HepG2 (cell line): ENCODE data around the gene PARD3. TPM values are rescaled to one million over a fixed set of nuclear protein-coding genes. Genes with fewer than 3 reads are reported as not detected.

Source experiments
- AFF4 ChIP-seq: sonication (generic); formaldehyde crosslinking; IDR thresholded peaks from 2 replicates; pipeline ENCODE4 v1.4.0; 2020; ENCODE audit warnings: missing genetic modification reagents
- CHCHD3 ChIP-seq: sonication (generic); formaldehyde crosslinking; IDR thresholded peaks from 2 replicates; pipeline ENCODE4 v1.8.0; 2022; ENCODE audit warnings: mild to moderate bottlenecking, missing genetic modification reagents, moderate library complexity
- DBP ChIP-seq: sonication (generic); formaldehyde crosslinking; IDR thresholded peaks from 2 replicates; pipeline ENCODE4 v1.4.0; 2020; ENCODE audit warnings: missing genetic modification reagents; ENCODE audit errors: not compliant biosample characterization
- EP300 ChIP-seq, 3 experiments: sonication (generic) in 1 of 3; formaldehyde crosslinking in 1 of 3; IDR thresholded peaks; 2 replicates each; pipeline versions ENCODE4 v1.5.1 to v1.6.1; 2011 to 2020; ENCODE audit warnings: low read depth in 2 of 3, low read length in 2 of 3, borderline replicate concordance in 1 of 3, improper control_type of control experiment in 1 of 3, mild to moderate bottlenecking in 1 of 3, missing genetic modification reagents in 1 of 3, moderate library complexity in 1 of 3
- FOXA1 ChIP-seq, 2 experiments: fragments of 450-650 bp in 1 of 2; sonication (generic) in 1 of 2; formaldehyde crosslinking in 1 of 2; IDR thresholded peaks; 2 replicates each; pipeline versions ENCODE4 v1.4.0 to v1.6.1; 2016 to 2020; ENCODE audit warnings: missing genetic modification reagents in 1 of 2
- FOXC1 ChIP-seq: sonication (generic); formaldehyde crosslinking; IDR thresholded peaks from 2 replicates; pipeline ENCODE4 v1.8.0; 2022; ENCODE audit warnings: mild to moderate bottlenecking, missing genetic modification reagents, borderline replicate concordance
- MAF1 ChIP-seq: sonication (generic); formaldehyde crosslinking; IDR thresholded peaks from 2 replicates; pipeline ENCODE4 v1.5.0; 2020; ENCODE audit warnings: missing genetic modification reagents, borderline replicate concordance
- U2AF2 ChIP-seq: fragments of 200-400 bp; formaldehyde crosslinking; IDR thresholded peaks from 2 replicates; pipeline ENCODE4 v1.6.1; 2017; ENCODE audit warnings: low read depth, mild to moderate bottlenecking, low read length
- ZEB1 ChIP-seq: IDR thresholded peaks from 2 replicates; pipeline ENCODE4 v1.6.1; 2012; ENCODE audit warnings: mild to moderate bottlenecking, low read depth, inconsistent platforms; ENCODE audit not compliant: insufficient replicate concordance
- ZFP82 ChIP-seq: sonication (generic); formaldehyde crosslinking; IDR thresholded peaks from 2 replicates; pipeline ENCODE4 v1.5.1; 2020; ENCODE audit warnings: mild to moderate bottlenecking, missing genetic modification reagents, borderline replicate concordance
- ZNF33B ChIP-seq: sonication (generic); formaldehyde crosslinking; IDR thresholded peaks from 2 replicates; pipeline ENCODE4 v1.5.1; 2020; ENCODE audit warnings: mild to moderate bottlenecking, missing genetic modification reagents
- ZNF407 ChIP-seq: sonication (generic); formaldehyde crosslinking; IDR thresholded peaks from one replicate; pipeline ENCODE4 v1.5.1; 2020; ENCODE audit warnings: mild to moderate bottlenecking, missing genetic modification reagents; ENCODE audit errors: not compliant biosample characterization
- ZNF432 ChIP-seq: sonication (generic); formaldehyde crosslinking; IDR thresholded peaks from 2 replicates; pipeline ENCODE4 v1.5.0; 2020; ENCODE audit warnings: missing genetic modification reagents, mild to moderate bottlenecking, borderline replicate concordance
- ZNF570 ChIP-seq: sonication (generic); formaldehyde crosslinking; IDR thresholded peaks from 2 replicates; pipeline ENCODE4 v1.4.0; 2020; ENCODE audit warnings: mild to moderate bottlenecking, missing genetic modification reagents, borderline replicate concordance
- ZNF678 ChIP-seq: sonication (generic); formaldehyde crosslinking; IDR thresholded peaks from 2 replicates; pipeline ENCODE4 v1.4.0; 2020; ENCODE audit warnings: mild to moderate bottlenecking, missing genetic modification reagents
- polyA plus RNA-seq, 8 experiments: library from polyadenylated mRNA; depleted of rRNA in 3 of 8; stranded (reverse) in 7 of 8; unstranded in 1 of 8; fragments of >200 nt; fragmentation: Illumina TruSeq in 4 of 8; extraction: Trizol in 4 of 8; gene quantifications; 2 replicates each; pipeline versions ENCODE4 v1.2.1 to v1.2.3, GENCODE V29; 2011 to 2016; ENCODE audit warnings: low read depth in 4 of 8, missing spikeins in 1 of 8, mixed read lengths in 1 of 8; ENCODE audit not compliant: insufficient read depth in 1 of 8
- total RNA-seq, 5 experiments: library from RNA; depleted of rRNA; stranded (reverse); fragments of >200 nt; fragmentation: Illumina TruSeq; extraction: Trizol; gene quantifications; 2 replicates each; pipeline ENCODE4 v1.2.3, GENCODE V29; 2016; ENCODE audit warnings: low read depth in 1 of 5

PARD3 gene
- total and polyA plus RNA-seq, 2 of the 13 experiments (the other 11 are each of a cell fraction or from before 2014, with no cell fraction given): 40.9 to 60.0 TPM

- TF ChIP-seq EP300 (IDR thresholded peaks at IDR 0.05; ENCODE audit: low read depth in 2 of 2, low read length in 2 of 2) (peak; percentile 98 to 99), EP300 (CRISPR knock-in tag; IDR thresholded peaks at IDR 0.05; ENCODE audit: borderline replicate concordance) (peak; percentile 98), FOXC1 (CRISPR knock-in tag) (no peak), ZNF33B (CRISPR knock-in tag) (no peak), ZEB1 (peak; percentile 93), ZNF432 (CRISPR knock-in tag) (no peak), CHCHD3 (CRISPR knock-in tag) (no peak), ZFP82 (CRISPR knock-in tag) (peak; percentile 33; the same call in 1 of the 2 replicates), AFF4 (no peak), U2AF2 (no peak), FOXA1 (IDR thresholded peaks at IDR 0.05) (no peak; the same call in 1 of the 2 replicates), FOXA1 (CRISPR knock-in tag; IDR thresholded peaks at IDR 0.05) (peak; percentile 90), MAF1 (CRISPR knock-in tag) (no peak), ZNF407 (CRISPR knock-in tag) (no peak), ZNF678 (CRISPR knock-in tag) (no peak), DBP (CRISPR knock-in tag) (peak; percentile 28), ZNF570 (CRISPR knock-in tag) (no peak)
Observed at GRCh38 chr10:34121125-34121753, 693.9 kb downstream of the PARD3 start (continued).
